Esophagus muscularis mucosa (tissue), 4 donors: Measurements from ENCODE around the gene FCSK.

Experiments used
- EP300 ChIP-seq: sonication (generic); formaldehyde crosslinking; IDR thresholded peaks from one replicate; pipeline ENCODE4 v1.6.1; 2017; ENCODE audit warnings: antibody characterized with exemption
- POLR2A ChIP-seq: fragments of 450-650 bp; IDR thresholded peaks from one replicate; pipeline ENCODE4 v1.6.1; 2017; ENCODE audit warnings: antibody characterized with exemption, moderate library complexity, mild to moderate bottlenecking, low read depth
- POLR2AphosphoS5 ChIP-seq, 2 donors: sonication (generic); formaldehyde crosslinking; IDR thresholded peaks; one replicate each; pipeline ENCODE4 v1.6.1; 2017; ENCODE audit warnings: antibody characterized with exemption in 2 of 2
- TF ChIP-seq, protein P1 (sequence below), 3 experiments: fragments of 200-600 bp in 2 of 3; fragments of 450-650 bp in 1 of 3; sonication (generic) in 2 of 3; IDR thresholded peaks; one replicate each; pipeline ENCODE4 v1.5.1; 2017 to 2019; ENCODE audit warnings: antibody characterized with exemption in 3 of 3, mild to moderate bottlenecking in 2 of 3, moderate library complexity in 1 of 3

DNA sequence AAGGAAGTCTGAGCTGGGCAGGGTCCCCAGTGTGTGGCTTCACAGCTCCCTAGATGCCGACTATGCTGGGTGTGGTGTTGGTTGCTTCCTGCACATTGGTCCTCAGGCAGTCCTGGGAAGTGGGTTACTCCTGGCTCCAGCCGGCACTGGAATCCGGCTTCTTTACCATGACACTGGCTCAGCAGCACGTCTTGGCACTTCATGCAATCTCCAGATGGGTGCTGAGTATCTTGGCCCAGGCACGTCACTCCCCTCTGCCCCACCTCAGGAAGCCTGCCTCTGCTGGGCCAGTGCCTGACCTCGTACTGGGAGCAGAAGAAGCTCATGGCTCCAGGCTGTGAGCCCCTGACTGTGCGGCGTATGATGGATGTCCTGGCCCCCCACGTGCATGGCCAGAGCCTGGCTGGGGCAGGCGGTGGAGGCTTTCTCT lies 24.5 kb downstream of the FCSK start:
- TF ChIP-seq POLR2A (no peak), POLR2AphosphoS5 (IDR thresholded peaks at IDR 0.05) (no peak), EP300 (no peak)
- TF ChIP-seq, protein P1, sequence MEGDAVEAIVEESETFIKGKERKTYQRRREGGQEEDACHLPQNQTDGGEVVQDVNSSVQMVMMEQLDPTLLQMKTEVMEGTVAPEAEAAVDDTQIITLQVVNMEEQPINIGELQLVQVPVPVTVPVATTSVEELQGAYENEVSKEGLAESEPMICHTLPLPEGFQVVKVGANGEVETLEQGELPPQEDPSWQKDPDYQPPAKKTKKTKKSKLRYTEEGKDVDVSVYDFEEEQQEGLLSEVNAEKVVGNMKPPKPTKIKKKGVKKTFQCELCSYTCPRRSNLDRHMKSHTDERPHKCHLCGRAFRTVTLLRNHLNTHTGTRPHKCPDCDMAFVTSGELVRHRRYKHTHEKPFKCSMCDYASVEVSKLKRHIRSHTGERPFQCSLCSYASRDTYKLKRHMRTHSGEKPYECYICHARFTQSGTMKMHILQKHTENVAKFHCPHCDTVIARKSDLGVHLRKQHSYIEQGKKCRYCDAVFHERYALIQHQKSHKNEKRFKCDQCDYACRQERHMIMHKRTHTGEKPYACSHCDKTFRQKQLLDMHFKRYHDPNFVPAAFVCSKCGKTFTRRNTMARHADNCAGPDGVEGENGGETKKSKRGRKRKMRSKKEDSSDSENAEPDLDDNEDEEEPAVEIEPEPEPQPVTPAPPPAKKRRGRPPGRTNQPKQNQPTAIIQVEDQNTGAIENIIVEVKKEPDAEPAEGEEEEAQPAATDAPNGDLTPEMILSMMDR (IDR thresholded peaks at IDR 0.05) = no peak
